ENCODE measurements around the gene ANKS4B.
"Not testable (repeated sequence)": the region's sequence is repeated elsewhere in the genome, so short reads cannot be mapped to it uniquely, and the experiment has no call there.

ANKS4B gene, protein sequence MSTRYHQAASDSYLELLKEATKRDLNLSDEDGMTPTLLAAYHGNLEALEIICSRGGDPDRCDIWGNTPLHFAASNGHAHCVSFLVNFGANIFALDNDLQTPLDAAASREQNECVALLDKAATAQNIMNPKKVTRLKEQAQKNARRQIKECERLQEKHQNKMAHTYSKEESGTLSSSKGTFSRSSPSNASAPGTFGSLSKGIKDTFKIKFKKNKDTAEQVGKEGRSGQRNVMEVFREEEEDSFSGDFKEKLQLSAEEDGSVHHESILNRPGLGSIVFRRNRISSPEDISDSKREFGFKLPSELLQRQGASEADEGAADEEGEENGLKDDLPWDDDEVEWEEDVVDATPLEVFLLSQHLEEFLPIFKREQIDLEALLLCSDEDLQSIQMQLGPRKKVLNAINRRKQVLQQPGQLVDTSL

DNA sequence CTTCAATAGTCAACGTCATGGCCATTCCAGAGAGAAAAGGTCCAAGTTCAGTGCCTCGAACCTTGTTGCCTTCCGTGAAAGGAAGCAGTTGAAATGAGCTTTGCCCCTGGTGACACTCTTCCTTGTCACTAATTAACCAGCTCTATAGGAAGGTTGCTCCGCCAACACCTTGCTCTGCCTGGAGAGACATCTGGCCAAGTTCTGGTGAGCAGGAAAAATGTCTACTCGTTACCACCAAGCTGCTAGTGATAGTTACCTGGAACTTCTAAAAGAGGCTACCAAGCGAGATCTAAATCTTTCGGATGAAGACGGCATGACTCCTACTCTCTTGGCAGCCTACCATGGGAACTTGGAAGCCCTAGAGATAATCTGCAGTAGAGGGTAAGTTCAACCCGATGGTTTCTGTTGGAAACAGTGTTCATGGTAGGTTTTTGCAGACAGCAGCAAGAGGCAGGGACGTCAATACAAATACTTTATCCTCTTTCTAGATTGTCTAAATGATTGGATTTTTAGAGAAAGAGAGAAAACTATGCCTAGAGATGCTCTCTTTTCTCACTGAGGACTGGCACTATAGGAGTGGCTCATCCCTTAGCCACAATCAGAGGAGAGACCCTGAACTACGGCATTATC, at the start of gene ANKS4B:
Gene ANKS4B, plus strand, starts transcription at position 179 of the 630 bp plus-strand sequence. Its CDS starts 39 bp downstream, at position 218.
- DNase-seq: no peak

DNA sequence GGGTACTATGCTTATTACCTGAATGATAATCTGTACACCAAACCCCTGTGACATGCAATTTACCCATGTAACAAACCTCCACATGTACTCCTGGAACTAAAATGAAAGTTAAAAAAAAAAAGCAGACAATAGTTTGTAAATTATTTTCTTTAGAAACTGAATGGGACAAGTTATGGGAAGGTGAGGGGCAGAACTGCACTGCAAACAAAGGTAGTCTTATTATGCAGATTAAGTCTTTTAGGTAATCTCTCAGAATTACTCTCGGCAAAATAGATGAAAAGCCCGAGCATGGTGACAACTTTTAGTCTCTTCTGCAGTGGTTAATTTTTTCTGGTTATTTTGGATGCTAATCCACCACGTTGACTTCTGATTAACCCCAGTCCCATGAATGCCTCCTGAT, 49.5 kb upstream of the ANKS4B start:
- DNase-seq: no peak

DNA sequence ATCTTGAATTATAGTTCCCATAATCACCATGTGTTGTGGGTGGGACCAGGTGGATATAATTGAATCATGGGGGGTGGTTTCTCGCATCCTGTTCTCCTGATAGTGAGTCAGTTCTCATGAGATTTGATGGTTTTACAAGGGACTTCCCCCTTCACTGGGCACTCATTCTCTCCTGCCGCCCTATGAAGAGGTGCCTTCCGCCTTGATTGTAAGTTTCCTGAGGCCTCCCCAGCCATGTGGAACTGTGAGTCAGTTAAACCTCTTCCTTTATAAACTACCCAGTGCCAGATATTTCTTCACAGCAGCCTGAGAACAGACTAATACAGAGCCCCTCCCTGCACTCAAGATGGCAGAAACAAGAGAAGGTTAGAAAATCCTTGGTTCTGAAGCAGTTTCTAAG, 48.7 kb upstream of the ANKS4B start:
- no peak for DNase-seq

DNA sequence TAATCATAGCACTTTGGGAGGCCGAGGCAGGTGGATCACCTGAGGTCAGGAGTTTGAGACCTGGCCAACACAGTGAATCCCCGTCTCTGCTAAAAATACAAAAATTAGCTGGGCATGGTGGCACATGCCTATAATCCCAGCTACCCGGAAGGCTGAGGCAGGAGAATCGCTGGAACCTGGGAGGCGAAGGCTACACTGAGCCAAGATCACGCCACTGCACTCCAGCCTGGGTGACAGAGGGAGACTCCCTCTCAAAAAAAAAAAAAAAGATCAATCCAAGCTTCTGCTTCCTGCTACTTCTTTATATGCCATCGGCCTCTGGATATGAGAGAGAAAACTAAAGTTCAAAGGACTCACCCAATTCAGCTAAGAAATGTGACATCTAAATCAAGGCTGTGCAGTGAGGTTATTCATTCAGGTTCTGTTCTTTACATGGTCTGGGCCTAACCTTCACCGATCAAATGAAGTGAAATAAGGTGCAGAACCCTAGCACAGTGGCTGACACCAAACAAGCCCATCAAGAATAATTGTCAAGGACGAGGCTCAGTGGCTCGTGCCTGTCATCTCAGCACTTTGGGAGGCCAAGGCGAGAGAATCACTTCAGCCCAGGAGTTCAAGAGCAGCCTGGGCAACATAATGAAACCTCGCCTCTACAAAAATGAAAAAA, 47.7 kb upstream of the ANKS4B start:
- no peak for DNase-seq

DNA sequence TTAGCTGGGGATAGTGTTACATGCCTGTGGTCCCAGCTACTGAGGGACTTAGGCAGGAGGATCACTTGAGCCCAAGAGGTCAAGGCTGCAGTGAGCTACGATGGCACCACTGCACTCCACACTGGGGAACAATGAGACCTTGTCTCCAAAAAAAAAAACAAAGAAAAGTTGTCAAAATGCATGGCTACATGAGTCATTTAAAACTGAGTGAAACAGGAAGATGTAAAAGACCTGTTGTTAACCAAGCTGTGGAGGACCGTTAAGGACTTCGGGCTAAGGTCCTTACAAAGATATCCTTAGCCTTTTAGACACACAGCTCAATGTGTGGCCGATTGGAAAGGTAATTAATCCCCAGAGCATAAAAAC, 47.2 kb upstream of the ANKS4B start:
- DNase-seq: no peak

DNA sequence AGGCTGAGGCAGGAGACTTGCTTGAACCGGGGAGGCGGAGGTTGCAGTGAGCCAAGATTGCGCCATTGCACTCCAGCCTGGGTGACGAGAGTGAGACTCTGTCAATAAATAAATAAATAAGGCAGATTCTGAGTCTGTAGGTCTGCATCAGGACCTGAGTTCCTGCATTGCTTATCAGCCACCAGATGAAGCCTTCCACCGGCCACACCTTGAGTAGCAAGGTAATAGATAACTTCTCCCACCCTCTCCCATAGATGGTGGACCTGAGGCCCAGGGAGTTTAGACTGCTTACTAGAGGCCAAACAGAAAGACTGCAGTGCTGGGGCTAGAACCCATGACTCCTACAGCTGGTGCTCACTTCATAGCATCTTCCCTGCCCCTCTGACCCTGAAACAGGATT, 44.2 kb upstream of the ANKS4B start:
- DNase-seq: no peak

DNA sequence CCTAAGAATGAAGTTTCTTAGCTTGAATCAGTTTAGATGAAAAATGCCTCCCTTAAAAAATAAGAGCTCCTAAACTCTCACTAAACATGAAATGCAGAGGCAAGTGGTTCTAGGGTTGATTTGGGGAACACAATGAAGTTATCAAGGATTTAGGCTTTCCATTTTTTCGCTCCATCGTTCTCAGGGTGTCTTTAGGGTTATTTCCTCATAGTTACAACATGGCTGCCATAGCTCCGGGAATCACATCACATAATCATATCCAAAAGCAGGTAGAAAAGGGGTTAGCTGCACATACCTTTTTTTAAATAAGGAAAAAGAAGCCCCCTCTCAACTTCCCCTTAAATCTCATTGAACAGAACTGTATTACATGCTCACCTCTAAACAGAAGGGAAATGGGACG, 43.5 kb upstream of the ANKS4B start:
- DNase-seq: no peak

DNA sequence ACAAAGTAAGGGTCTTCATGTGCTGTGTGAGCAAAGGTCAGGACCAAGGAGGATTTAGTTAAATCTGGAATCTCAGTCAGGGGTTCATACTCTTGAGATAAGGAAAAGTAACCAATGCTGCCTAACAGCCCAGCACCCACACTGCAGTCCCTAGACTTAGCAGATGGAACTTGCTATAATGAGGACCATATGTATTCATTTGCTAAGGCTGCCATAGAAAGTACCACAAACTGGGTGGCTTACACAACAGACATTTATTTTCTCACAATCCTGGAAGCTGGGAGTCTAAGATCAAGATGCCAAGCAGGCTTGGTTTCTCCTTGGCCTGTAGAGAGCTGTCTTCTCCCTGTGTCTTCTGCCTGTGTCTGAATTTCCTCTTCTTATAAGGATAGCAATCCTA, 42.9 kb upstream of the ANKS4B start:
- DNase-seq: no peak

DNA sequence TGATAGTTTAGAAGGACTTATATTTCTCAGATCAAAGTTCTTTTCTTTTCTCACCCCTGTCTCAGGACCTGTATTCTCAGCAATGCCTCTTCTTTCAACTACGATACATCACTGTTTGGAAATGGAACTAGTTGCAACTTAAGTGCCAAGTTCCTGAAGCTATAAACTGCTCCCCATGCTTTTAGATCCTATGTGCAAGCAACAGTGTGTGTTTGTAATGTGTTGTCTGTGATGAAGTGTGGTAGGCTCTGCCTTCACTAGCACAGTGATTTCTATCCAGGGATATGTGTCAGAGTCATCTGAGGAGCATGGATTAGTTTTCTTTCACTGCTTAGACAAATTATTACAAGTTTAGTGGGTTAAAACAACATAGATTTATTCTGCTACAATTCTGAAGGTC, 40.5 kb upstream of the ANKS4B start:
- no peak for DNase-seq

DNA sequence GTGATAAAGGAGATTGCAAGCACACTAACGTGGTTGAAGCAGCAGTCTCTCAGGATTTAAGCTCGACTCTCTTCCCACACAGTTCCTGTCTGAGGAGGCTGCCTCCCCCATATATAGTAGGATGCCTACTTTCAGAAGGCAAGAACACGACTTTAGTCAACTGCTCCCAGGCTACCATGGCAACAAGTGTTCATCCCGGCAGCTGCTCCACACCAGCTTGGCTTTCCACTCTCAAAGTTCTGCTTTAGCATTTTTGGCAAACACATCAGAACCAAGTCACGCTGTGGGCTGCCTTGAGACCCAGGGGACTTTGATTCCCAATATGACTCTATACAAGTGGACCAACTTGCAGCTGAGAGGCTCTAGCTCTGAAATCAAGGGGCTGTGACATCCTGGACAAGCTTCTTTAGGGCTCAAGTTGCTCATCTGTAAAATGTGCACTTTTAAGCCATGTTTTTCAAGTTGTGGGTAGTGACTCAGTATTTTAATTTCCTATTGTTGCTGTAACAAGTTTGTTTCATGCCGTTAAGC, 38.7 kb upstream of the ANKS4B start:
- DNase-seq: no peak

DNA sequence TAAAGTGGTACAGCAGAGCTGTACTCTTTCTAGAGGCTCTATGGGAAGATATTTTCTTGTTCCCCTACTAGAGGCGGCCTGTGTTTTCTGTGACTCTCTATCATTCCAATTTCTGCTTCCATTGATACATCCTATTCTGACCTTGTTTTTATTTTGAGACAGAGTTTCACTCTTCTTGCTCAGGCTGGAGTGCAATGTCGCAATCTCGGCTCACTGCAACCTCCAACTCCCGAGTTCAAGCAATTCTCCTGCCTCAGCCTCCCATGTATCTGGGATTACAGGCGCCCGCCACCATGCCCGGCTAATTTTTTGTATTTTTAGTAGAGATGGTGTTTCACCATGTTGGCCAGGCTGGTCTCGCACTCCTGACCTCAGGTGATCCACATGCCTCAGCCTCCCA, 38.2 kb upstream of the ANKS4B start:
- DNase-seq: not testable (repeated sequence)

DNA sequence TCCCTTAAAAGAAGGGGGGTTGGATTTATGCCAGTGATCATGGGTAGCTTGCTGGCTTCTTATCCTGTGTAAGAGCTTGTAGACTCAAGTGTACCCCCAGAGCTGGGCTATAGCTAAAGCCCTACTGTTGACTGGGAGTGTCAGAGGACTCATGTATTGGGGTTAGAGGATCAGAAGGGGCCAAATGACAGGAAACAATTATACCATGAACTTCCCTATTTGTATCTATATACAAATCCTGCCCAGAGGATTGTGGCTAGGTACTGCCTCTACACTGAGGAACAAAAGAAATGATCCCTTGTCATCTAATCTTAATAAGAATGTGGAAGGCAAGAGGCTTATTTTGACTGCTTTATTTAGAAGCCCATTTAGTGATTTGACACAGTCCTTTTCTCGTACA, 36.4 kb upstream of the ANKS4B start:
- DNase-seq: no peak

DNA sequence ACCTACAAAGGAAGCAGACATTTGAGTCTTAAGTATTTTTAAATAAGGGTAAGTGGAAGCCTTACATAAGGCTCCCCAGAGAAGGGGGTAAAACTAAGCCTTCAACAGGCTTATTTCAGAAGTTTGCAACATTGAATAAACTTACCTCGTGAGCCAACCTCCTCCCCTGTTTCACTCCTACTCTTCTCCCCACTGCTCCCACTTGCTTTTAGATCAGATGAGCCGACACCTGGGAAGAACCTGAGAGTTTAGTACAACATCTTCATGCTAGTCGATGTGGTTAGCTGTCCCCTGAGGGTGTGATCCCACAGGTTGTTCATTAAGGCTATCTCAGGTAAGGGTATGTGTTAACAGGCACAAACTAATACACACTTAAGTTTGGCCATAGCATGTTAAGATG, 35.9 kb upstream of the ANKS4B start:
- no peak for DNase-seq

DNA sequence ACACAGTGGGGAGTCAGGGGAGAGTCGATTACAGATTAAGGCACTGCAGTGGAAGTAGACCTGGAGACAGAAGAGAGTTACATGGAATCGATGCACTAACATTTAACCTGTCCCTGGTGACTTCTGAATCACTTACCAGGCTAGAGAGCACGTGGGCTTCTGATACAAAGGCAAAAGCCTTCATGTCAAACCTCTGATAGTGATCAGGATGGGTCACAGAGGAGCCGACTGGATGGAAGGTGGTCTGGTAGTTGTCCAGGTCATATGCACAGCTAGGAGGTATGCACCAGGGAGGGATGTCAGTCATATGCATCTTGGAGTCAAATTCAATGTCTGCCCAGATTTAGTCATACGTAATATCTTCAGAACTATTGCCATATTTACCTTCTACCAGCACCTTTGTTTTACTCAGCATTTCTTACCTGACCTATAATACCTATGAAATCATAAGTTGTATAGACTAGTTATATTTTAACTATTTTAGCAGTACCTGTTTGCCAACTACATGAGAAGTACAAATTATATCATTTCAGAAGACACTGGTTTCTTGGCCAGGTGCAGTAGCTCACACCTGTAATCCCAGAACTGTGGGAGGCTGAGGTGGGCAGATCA, 33.8 kb upstream of the ANKS4B start:
- no peak for DNase-seq

DNA sequence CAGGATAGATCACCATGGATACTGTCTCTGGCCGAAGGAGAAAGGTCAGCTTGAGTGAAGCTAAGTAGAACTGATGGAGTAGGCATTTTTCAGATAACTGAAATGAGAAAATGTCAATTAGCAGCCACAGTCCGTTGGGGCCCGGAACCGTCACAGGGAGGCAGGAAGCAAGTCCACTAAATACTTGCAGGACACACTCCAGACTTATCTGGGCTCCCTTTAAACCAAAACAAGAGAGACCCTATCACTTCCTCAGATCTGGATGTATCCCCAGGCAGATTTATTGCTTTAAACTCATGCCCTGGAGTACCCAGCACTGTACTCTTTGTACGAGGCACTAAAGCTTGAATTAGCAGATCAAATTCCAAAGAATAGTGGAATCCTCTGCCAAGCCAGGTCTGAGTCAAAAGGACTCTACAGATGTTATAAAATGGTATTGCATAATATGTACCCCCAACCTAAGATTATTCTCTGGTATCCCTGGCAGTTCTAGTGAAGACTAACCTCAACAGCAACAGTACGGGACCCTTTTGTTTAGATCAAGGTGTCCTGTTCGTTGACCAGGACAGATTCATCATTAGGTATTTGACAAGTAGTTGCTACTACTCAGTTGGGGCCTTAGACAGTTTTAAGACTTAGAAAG, 30.2 kb upstream of the ANKS4B start:
- DNase-seq: no peak

DNA sequence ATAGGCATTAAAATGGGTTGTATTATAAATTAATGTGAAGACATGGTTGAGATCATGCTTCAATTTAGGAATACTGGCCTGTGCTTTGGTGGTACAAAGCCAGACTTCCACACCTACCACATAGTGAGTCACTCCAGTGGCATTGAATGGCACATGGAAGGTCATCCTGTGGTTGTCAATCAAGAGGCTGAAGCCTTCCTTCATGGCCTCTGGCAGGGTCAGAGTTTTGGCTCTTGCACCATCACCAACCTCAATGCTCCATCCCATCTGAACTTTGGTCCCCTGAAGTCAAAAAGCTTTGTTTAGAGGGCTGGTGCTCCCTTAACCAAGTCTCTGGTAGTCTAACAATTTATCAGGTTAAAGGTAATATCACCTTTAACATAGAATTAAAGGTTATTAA, 28.2 kb upstream of the ANKS4B start:
- no peak for DNase-seq

DNA sequence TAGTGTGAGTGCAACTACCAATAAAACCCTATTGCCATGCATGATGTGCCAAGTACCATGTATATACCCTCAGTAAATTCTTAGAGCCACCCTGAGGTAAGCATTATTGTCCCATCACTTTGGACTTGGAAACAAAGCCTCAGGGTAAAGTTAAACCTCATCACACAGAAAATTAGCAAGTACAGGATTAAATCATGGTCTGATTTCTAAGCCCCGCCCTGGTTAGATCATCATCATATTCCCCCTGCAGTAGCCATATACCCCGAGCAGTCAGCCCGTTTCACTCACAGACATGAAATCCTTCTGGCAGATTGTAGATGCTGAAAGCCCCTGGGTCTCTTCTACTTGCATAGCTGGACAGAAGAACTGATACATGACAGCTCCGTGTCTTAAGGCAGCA, 26.9 kb upstream of the ANKS4B start:
- no peak for DNase-seq

DNA sequence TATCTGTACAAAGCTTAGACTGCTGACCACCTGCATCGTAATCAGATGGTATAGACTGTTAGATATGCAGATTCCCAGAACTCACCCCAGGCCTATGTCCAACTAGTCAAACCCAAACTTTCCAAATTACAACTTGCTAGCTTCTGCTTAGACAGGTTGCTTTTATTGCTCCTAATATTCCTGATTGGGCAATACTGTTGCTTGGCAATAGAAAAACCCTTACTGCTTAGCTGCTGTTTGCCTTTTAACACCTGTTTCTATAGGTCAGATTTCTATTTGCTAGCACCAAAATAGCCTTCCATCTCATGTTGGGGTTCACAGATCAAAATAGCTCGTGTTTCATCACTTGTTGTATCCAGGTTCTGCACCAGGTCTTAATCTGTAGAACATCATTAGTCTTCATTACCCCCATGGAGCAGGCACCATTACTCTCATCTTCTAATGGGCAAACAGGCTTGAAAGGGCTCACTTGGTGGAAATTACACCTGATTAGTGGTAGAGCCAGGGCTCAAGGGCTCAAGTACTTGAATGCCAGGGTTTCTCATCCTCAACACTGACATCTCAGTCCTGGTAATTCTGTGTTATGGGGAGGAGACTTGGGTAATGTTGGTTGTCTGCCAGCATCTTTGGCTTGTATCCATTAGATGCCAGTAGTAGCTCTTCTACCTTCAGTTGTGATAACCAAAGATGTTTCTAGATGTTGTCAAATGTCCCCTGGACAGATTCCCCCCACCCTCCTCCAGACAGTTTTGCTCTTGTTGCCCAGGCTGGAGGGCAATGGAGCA, 24.9 kb upstream of the ANKS4B start:
- DNase-seq: no peak

DNA sequence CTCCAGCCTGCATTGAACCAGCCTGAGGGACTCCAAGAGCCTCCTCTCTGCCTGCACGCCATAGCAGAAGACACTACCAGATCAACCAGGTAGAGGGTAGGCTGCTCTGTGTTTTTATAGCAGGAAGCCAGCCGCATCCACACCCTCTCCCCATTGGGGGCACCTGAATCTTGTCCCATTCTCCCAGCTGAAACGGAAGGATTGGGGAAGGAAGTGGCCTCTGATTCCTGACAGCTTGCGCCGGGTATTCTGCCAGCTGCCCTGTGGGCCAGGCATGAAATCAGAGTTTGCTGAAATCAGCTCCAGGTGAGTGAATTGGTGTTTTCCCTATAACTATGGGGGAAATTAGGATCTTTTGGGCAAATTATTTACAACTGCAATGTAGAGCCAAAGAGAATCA, 22.0 kb upstream of the ANKS4B start, which contains the start of gene ZP2:
Gene ZP2, minus strand, starts transcription at position 89 of the 400 bp plus-strand sequence. Its CDS starts 27 bp downstream, at position 62.
- no peak for DNase-seq

DNA sequence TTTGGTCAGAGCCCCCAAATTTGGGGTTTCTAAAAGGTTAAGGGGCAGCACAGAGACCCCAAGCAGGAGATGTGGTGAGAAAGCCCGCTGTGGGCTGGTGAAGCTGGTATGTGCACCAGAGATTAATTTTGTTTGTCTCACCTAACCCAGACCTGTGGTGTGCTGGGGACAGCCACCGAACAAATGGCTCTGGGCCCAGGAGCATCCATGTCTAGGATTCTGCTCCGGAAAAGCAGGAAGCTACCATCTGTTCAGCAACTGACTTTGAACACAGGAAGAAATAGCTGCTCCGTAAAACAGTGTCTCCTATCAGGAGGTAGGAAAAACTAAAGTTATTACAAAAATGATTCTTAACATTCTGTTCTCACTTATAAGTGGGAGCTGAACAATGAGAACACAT, 19.4 kb upstream of the ANKS4B start:
- DNase-seq: no peak

DNA sequence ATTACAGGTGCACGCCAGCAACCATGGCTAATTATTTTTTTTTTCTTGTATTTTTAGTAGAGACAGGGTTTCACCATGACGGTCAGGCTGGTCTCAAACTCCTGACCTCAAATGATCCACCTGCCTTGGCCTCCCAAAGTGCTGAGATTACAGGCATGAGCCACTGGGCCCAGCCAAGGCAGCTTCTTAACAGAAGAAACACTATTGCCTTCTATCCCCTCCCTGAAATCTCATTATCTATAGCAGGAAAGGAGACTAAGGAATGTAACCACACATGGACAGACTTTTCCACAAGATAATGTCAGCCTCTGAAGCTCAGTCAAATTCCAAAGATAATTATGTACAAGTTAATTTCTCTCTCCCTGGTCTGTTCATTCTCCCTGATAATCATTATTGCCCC, 16.4 kb upstream of the ANKS4B start:
- no peak for DNase-seq

DNA sequence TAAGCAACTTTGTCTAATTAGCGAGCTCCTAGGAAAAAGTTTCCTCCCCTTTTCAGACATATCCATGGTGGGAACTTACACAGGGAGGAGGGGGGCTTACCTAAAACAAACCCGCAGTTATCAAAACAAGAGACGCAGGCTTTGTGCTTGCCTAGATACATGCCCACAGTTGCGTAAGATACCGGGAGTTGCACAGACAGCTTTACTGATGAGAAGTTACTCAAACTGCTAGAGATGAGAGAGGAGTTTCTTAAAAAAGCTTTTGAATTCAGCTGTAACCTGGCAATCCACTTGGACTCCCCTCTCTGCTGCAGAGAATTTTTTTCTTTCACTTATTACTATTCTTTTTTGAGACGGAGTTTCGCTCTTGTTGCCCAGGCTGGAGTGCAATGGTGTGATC, 15.3 kb upstream of the ANKS4B start:
- DNase-seq: no peak

All from stimulated activated naive CD4-positive, alpha-beta T cell (primary cell).